Amygdala (tissue), 56 donors: ENCODE results near the gene KCTD10.
"Not testable (repeated sequence)": the region's sequence is repeated elsewhere in the genome, so short reads cannot be mapped to it uniquely, and the experiment has no call there.

Source experiments
- DNase-seq, 56 donors: peaks; one replicate each; lab custom pipeline; 2025; lab: John Stamatoyannopoulos, UW

The KCTD10 gene

DNA sequence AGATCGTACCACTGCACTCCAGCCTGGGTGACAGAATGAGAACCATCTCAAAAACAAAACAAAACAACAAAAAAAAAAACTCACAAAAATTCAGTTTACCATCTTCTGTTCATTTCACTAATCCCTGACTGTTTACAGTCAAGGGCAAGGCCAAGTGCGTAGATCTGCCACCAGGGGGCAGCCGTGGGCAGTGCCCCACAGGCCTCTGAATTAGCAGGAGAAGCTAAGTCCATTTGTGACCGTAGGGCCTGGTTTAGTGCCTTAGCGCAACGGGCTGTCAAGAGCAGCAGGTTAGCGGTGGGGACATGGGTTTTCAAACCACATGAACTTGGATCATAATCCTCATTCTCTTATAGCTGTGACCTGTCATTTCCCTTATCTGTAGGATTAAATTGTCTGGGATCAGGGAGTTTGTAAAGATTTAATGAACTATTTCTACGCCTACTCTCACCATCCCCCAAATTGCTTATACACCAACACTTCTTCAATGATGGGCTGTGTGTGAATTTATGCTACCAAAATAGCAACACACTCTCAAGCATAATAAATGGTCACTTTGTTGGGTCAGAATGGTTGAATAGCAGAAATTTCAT, 49.0 kb downstream of the KCTD10 start:
- DNase-seq: peak in 51 of 56 donors; percentile 7 to 86 (median 44)

DNA sequence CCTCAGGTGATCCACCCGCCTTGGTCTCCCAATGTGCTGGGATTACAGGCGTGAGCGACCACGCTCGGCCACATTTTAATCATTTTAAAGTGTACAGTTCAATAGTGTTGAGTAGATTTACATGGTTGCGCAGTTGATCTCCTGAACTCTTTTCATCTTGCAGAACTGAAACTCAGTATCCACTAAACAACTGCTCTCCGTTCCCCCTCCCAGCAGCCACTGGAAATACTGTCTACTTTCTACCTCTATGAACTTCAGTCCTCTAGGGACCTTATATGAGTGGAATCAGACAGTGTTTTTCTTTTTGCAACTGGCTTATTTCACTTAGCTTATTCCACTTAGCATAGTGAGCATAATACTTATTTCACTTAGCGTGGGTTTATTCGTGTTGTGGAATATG, 53.7 kb downstream of the KCTD10 start:
- no peak for DNase-seq

DNA sequence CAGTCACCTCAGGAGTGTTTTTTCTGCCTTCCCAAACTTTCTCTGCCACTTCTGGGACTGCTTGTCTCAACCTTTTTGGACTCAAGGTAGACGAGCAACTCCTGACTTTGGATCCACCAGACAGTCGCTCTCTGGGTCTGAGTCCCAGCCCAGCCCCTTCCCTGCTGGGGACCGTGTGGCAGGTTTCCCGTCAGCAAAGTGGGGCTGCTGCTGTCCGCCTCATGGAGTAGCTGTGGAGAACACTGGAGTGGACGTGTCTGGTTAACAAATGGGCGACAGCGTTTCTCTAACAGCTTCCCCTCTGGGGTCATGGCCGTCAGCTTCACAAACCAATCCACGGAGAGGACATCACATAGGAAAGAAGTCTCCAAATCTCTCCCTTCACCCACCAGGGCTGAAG, 54.8 kb downstream of the KCTD10 start:
- DNase-seq: no peak

DNA sequence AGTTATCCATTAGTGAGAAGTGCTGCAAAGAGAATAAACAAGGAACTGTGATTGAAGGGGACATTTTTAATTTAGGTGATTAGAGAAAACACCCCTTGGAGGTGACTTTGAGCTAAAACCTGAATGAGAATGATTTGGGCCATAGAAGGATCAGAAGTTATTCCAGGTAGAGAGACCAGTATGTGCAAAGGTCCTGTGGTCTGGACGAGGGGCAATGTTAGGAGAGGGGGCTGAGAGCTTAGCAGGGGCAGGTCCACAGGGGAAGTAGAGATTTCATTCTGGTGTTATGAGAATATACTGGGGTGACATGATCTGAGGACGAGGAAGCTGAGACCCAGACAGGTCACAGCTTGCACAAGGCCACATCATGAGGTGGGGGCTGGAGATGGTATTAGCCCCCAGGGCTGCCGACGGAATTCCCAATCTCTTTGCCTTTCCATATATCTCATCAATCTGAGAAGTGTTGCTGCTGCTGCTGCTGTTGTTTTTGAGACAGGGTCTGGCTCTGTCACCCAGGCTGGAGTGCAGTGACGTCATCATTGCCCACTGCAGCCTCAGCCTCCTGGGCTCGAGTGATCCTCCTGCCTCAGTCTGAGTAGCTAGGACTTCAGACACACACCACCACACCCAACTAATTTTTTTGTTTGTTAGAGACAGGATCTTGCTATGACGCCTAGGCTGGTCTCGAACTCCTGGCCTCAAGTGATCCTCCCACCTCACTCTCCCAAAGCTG, 55.6 kb downstream of the KCTD10 start:
- no peak for DNase-seq

DNA sequence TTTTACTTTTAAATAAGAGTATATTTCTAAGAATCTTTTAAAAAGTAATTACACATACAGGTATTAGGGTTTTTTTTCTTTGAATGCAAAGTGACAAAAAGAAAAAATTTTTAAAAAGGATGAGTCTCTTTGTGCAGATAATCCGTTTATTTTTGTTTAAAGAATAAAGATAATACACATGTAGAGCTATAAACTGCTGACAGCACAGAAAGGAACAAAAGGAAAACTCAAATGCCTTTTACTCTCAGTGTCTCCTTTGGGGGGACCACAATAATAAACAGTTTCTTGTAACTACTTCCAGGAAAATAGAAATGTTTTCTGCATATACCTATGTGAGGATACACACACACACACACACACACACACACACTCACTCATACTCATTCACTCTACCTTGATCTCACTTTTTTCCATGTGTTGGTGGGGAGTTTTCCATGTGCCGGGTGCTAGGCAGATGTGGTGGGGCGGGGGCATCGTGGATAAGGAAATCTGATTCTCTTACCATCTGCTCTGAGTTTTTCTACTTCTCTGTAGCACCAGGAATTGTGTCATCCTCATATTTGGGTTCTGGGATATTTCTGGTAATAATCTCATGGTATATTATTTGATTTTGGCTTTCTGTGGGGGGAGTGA, 58.1 kb downstream of the KCTD10 start:
- DNase-seq: no peak

DNA sequence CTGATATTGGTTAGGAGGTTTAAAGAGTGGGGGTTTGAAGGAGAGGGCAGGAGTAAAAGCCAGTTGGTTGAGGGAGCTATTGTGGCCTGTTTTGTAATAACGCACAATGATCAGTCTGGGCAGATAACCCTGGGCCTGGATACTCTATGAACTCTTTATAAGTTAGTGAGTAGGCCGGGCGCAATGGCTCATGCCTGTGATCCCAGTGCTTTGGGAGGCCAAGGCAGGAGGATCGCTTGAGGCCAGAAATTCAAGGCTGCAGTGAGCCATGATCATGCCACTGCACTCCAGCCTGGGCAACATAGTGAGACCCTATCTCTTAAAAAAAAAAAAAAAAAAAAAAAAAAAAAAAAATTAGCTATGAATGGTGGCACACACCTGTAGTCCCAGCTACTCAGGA, 71.0 kb downstream of the KCTD10 start:
- DNase-seq: not testable (repeated sequence)

DNA sequence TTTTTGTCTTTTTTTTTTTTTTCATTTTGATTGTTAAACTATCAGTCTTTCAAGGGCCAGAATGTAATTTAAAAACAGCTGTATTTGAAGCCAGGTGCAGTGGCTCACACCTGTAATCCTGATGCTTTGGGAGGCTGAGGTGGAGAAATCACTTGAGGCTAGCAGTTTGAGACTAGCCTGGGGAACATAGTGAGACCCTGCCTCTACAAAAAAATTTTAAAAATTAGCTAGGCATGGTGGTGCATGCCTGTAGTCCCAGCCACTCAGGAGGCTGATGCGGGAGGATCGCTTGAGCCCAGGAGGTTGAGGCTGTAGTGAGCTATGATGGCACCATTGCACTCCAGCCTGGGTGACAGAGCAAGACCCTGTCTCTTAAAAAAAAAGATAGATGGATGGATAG, 72.3 kb downstream of the KCTD10 start:
- not testable (repeated sequence) for DNase-seq
